Omental fat pad (tissue), 4 donors: ENCODE data around the gene HADHA. TPM values are rescaled to one million over a fixed set of nuclear protein-coding genes. Genes with fewer than 3 reads are reported as not detected.

Experiments used
- ATAC-seq: fragments of 150-250 bp; one replicate; pipeline ENCODE4 v1.9.1; 2016; ENCODE audit warnings: mild to moderate bottlenecking, moderate library complexity; ENCODE audit not compliant: low FRiP score
- DNase-seq: peaks from one replicate; pipeline ENCODE4 v3.0.0-alpha.2; 2019; ENCODE audit warnings: low spot score
- total RNA-seq, 4 donors: library from RNA; depleted of rRNA; stranded (reverse); fragments of >200 nt; gene quantifications; one replicate each; pipeline ENCODE4 v1.1.0, GENCODE V29; 2016
- TF ChIP-seq, protein P1 (sequence below), 3 donors: fragments of 450-650 bp; IDR thresholded peaks; one replicate each; pipeline ENCODE4 v1.5.1; 2016 to 2017; ENCODE audit warnings: antibody characterized with exemption in 3 of 3, mild to moderate bottlenecking in 3 of 3, moderate library complexity in 2 of 3

HADHA gene
- total RNA-seq, 4 donors from 2014 or later: 144 to 196 (median 159) TPM

DNA sequence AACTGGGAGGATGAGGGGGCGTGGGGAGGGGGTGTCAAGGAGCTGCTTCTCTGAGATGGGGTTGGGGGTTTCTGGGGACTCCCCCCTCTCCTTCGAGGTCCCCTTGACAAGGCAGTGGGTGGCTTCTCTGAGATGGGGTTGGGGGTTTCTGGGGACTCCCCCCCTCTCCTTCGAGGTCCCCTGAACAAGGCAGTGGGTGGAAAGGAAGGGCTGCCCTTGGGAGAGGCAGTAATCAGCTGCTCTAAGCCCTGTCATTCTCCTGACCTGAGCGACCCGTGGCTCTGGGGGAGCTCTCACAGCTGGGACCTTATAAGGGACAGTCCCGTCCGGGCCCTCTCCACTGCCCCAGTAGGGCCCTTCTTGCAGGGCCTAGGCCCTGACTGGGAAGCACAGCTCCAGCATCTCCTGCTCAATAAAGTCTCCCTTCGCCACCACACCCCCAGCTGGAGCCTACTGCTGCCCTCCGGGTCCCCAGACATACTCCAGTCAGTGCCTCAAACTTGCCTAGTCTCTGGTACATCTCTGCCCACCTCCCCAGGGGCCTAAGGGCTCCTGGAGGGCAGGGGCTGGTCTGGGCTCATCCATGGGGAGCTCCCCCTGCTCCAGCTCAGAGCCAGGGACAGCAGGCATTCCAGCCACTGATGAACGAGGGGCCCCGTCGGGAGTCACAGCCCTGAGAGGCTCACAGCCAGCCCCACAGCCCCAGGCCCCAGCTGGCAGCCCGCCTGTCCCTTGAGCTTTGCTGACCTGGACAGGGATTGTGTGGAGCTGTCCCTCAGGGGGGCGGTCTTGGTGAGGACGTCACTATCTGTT lies 68.8 kb downstream of the HADHA start:
- ATAC-seq (no peak), DNase-seq (no peak)
- TF ChIP-seq, protein P1, sequence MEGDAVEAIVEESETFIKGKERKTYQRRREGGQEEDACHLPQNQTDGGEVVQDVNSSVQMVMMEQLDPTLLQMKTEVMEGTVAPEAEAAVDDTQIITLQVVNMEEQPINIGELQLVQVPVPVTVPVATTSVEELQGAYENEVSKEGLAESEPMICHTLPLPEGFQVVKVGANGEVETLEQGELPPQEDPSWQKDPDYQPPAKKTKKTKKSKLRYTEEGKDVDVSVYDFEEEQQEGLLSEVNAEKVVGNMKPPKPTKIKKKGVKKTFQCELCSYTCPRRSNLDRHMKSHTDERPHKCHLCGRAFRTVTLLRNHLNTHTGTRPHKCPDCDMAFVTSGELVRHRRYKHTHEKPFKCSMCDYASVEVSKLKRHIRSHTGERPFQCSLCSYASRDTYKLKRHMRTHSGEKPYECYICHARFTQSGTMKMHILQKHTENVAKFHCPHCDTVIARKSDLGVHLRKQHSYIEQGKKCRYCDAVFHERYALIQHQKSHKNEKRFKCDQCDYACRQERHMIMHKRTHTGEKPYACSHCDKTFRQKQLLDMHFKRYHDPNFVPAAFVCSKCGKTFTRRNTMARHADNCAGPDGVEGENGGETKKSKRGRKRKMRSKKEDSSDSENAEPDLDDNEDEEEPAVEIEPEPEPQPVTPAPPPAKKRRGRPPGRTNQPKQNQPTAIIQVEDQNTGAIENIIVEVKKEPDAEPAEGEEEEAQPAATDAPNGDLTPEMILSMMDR (IDR thresholded peaks at IDR 0.05): no peak

DNA sequence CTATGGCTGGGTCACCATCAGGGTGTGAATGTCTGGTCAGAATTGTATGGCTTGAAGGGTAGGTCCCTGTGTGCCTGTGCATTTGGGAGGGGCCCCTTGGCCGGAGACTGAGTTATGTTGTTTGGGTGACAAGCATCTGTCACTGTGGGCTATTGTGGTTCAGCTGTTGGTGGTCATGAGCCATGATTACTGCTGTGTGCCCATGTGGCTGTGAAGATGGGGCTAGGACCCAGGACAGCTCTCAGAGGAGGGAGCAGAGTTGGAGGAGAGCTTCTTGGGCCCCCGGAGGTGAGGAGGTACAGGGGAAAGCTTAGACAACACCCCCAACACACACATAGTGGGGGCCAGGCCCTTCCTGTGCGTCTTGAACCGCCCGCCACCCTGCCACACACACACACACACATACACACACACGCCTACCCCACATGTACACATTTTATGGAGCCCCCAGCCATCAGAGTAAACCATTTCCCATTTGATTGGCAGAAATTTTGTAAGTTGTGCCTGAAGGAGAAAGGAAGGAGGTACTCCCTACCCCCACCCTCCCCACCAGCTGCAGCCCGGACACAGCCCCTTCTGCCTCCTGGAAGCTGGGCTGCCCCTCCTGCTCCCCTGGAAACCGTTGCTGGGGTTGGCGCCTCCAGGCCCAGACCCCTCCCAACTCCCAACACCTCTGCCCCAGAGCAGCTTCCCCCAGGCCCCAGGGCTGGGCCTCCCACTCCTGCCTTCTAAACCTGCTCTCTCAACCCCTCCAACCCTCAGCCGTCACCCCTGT lies 69.6 kb downstream of the HADHA start:
- TF ChIP-seq, protein P1 (IDR thresholded peaks at IDR 0.05): no peak
- no peak for ATAC-seq
- DNase-seq: no peak

DNA sequence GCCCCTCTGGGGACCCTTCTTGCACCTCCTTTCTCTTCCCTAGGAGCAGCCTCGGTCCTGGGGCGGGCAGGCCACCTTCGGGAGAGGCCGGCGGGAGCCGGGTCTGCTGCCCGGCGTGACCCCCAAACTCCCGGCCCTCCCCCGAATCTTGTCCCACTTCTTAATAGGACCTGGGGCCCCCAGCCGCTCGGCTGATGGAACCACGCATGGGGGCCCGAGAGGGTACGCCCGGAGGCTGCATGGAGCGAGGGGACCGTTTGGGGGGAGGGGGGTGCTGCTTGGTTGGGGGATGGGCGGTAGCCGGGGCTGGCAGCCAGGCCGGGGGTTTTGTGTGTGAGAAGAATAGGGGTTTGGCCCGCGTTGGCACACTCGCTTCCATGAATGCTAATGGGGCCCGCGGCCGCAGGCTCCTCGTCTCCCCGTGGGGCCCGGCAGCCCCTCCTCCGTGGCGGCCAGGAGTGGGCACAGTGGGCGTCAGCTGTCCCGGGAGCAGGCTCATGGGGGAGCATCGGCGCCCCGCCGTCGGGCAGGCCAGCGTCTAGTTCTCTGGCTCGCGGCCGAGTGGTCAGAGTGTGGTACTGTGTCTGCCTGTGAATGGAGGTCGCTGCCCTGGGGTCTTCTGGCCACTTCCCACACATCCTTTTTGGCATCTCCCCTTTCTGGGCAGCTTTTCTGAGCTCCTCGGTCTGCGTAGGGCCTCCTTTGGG lies 70.5 kb downstream of the HADHA start:
- TF ChIP-seq, protein P1 (IDR thresholded peaks at IDR 0.05): no peak
- ATAC-seq: no peak
- DNase-seq: no peak

DNA sequence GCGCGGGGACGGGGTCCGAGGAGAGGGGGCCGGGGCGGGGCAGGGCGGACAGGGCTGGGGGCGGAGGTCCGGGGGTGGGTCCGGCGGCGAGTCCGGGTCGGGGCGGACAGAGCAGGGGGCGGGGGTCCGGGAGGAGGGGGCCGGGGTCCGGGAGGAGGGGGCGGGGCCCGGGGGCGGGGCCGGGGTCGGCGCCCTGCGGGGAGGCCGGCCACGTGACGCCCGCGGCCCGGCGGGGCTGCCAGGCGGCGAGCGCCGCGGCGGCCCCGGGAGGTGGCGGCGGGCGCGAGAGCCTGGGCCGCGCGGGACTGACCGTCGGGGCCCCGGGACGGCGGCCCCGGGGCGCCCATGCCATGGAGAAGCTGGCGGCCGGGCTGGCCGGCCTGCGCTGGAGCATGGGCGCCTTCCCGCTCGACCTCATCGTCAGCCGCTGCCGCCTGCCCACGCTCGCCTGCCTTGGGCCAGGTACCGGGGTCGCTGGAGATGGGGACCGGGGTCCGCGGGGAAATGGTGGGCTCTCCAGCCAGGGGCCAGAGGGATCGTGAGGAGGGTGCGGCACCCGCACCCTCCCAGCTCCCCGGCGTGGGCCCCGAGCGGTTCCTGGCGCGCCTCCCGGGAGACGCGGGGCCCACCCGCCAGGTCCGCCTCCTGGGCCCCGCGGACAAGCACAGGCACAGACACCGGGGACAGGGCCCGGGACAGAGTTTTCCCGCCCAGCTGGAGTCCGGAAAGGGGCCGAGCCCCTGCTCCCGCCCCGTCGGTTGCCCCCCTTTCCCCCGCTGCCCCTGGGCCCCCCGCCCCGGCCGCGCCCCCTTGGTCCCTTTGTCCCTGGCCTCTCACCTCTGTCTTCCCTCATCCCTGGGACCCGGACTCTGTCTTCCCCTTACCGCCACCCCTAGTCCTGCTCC lies 71.3 kb downstream of the HADHA start, which contains the start of gene GAREM2:
Gene GAREM2 (plus strand): TSS at position 218 of the 905 bp plus-strand sequence. CDS start 133 bp downstream, at position 351.
- ATAC-seq (peak; percentile 36), DNase-seq (no peak)
- TF ChIP-seq, protein P1 (IDR thresholded peaks at IDR 0.05): no peak

DNA sequence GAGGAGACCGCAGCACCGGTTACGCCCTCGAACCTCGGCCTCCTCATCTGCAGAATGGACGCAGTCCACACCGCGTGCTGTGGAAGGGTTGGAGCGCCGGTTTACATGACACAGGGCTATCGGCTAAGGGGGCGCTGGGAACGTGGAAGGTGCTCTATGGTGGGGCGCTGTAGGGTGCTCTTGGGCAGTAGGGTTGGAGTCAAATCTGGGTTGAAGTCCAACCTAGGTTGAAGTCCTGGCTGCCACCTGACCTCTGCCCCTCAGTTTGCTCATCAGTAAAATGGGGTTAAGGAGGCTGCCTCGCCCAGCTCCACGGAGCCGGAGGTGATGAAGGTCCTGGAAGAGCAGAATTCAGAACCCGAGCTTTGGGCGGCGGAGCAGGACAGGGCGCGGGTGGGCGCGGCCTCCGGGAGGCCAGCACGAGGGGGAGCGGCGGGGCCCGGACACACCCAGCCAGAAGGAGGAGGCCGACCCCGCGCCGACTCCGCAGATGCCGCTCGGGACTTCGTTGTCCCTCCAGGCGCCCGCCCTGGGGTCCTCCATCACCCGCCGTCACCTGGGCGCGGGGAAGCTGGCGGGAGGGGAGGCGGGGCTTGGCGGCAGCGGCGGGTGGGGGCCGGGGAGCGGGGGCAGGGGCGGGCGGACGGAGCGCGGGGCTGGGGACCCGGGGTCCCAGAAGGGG lies 72.1 kb downstream of the HADHA start:
- TF ChIP-seq, protein P1 (IDR thresholded peaks at IDR 0.05): no peak
- DNase-seq (no peak), ATAC-seq (no peak)
